IPS DF 4.7 (cell line): ENCODE data around the gene MACC1.
"Not testable (repeated sequence)": the region's sequence is repeated elsewhere in the genome, so short reads cannot be mapped to it uniquely, and the experiment has no call there.

Experiments used
- DNase-seq: peaks from one replicate; pipeline ENCODE4 v3.0.0-alpha.2; 2013; ENCODE audit warnings: low spot score; ENCODE audit errors: extremely low read depth

MACC1 gene

GRCh38 chr7:20208651-20209307, 8.4 kb downstream of the MACC1 start:
- no peak for DNase-seq

DNA sequence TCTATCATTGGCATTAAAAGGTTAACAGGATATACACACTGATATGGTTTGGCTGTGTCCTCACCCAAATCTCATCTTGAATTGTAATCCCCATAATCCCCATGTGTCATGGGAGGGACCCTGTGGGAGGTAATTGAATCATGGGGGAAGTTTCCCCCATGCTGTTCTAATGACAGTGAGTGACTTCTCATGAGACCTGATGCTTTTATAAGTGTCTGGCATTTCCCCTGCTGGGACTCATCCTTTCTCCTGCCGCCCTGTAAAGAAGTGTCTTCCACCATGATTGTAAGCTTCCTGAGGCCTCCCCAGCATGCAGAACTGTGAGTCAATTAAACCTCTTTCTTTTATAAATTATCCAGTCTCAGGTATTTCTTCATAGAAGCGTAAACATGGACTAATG, 9.4 kb downstream of the MACC1 start:
- not testable (repeated sequence) for DNase-seq

- no peak for DNase-seq
Observed at GRCh38 chr7:20206104-20206896, 10.9 kb downstream of the MACC1 start.

DNA sequence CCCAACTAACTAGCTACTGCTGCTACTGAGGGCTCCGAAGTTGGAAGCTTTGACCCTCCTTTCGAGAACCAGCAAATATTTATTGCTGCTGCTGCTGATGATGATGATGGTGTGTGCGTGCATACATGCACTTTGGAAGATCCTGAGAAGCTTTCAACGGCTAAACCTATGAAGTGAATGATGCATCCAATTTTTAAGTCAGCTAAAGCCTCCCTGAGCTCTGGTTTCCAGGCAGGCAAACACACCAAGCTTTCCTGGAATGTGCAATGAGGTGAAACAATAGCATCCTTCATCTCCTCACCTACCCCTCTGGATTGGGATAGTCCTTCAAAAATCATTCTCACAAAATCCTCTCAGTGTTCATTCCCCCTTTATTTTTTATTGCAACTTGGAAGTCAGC, 13.9 kb downstream of the MACC1 start:
- no peak for DNase-seq

GRCh38 chr7:20201380-20201779, 15.8 kb downstream of the MACC1 start:
- DNase-seq = no peak

- no peak for DNase-seq
Observed at GRCh38 chr7:20200971-20201370, 16.2 kb downstream of the MACC1 start.

GRCh38 chr7:20200361-20200760, 16.8 kb downstream of the MACC1 start:
- no peak for DNase-seq

DNA sequence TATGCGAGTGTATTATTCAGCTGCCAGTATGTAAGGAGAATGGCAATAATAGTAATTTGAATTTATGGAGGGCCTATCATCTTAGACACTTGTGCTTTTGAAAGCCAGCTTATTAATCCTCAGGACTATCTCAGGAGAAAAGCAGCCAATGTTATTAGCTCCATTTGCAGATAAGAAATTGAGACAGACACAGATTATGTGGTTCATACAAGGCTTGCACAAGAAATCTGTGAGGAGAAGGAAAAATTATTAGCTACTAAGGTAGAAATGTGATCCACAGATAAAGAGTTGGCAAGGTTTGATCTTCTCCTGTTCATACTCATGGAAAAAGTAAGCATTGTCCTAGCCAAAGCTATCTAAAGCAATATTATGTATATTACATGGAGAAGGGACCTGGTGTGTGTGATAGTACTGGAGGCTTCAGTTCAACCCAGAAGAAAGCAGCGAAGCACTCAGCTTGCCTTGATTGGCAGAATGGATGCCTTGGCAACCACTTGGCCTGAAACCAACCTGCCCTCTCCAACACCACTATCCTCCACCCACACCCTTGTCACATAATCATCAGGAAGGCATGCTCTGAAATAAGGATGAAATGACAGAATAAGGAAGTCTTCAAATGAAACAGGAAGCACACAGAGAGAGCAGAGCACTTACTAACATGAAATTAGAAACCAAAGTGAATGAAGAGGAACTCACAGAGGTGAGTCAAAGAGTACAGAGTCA, 18.0 kb downstream of the MACC1 start:
- no peak for DNase-seq

DNA sequence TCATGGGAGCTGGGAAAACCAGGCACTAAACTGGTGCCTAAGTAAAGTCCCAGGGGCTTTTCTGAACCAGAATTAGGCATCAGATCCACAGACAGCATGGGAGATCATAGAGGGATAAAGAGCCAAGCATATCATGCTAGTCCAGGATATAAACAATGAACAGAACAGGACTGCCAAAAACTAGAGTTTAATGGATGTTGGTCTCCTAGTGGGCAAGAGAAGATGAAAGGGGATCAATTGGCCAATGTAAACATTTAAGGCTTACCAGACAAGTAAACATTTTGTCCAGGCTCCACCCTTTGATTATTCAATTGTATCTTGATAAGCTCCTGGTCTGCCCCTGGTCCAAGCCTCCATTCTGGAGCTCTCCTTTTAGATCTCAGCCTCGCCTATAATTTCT, 18.9 kb downstream of the MACC1 start:
- DNase-seq = no peak

- no peak for DNase-seq
Observed at GRCh38 chr7:20197837-20198236, 19.3 kb downstream of the MACC1 start.

DNA sequence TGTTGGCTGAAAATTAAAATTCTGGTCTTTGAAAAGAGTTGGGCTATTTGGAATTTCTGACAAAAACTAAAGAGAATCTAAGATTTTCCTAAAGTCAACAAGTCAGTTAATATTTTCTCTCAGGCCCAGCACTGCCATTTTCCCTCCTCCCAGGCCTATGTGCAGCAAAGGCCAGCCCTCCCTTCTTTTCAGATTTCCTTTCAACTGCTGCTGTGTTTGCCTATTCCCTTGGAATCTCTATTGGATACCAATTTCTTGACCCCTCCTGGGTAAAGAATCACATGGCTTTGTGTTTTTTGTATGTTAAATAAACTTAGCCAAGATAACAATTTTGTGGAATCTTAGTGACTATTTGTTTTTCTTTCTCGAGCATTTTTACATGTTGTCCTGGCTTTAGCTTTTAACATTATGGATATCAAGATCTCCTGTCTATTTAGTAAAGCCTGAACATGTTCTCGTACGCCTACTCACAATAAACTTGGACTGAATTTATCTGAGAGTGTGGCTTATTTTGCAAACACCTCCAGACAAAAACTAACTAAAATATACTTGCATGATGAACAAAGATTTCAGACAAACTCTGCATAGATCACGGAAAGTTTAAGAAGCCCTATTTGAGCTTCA, 19.9 kb downstream of the MACC1 start:
- no peak for DNase-seq

DNA sequence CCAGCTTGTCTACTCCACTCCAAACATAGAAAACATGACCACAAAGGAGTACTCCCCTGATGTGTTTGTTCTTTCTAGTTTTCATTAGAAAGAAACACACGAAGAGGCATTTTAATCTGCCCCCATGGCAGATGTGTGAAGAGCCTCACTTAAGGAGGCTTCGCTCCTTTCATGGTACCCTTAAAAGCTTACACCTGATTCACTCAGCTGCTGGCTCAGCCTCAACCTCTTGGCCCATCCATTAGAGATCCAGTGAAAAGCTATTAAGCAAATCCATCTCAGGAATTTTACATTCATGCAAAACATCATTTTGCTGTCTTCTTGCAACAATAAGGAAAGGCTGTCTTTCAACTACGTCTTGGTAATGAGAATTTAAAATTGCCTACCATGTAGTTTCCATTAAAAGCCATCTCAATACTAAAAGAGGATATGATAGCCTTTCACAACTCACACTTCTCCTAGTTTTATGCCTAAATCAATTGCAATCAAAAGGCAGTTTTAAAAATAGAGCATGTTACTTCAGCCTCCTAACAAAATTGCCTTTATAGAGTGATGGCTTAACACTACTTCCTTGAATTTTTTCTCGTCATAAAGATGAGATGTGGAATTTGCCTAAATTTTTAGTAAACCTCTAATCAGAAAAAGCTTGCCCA, 22.7 kb downstream of the MACC1 start:
- no peak for DNase-seq

DNA sequence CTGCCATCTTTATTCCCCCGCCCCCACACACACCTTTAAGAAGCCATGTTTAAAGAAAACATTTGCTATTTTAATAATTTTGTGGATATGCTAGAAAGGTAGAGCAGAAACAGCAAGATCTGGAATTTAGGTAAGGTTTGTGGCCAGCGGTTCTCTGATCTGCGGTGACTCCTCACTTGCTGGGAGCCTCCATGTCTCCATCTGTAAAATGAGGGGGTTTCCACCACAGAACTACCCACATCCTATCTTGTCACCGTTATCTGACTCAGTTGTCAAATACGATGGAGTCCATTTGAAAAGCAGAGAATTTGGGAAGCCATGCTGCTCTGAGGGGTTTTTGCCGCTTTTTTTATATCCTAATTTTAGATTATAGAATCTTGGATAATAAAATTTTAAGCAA, 23.3 kb downstream of the MACC1 start:
- no peak for DNase-seq

- DNase-seq = no peak
Observed at GRCh38 chr7:20193242-20193777, 23.9 kb downstream of the MACC1 start.

- DNase-seq = no peak
Observed at GRCh38 chr7:20191391-20191869, 25.8 kb downstream of the MACC1 start.

DNA sequence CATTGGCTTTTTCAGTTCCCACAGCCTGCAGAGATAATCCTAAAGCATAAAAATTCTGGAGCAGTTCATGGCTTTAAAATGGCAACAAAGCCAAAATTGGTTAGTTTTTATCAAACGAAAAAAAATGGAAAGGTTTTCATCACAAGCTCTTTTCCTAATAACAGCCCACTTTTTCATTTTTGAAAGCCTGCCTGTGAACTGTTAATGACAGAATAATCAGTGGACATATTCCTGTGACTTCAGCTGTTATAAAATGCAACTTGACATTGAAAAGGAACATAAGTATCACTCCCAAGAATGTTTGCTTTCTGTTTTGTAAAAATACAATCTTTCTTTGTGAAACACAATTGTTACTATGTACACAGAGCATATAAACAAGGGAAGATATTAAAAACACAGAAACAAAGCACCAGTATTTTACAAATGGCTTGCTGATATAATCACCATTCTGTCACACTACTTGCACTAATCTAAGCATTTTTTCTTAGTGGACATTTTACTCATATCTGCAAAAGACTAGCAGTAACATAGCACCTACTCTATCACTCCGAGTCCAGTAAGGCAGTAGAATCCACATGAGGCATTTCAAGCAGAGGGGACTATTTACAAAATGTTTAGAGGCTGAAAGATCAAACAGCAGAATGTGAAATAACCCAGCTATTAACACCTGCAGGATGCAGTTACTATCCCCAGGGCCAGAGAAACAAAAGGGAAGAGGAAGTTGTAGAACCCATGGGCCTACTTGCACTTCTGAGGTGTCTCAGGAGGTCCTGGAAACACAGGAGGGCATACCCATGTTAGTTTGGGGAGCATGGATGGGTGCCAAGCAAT, 26.4 kb downstream of the MACC1 start:
- no peak for DNase-seq

- DNase-seq = no peak
Observed at GRCh38 chr7:20189852-20190251, 27.3 kb downstream of the MACC1 start.

DNA sequence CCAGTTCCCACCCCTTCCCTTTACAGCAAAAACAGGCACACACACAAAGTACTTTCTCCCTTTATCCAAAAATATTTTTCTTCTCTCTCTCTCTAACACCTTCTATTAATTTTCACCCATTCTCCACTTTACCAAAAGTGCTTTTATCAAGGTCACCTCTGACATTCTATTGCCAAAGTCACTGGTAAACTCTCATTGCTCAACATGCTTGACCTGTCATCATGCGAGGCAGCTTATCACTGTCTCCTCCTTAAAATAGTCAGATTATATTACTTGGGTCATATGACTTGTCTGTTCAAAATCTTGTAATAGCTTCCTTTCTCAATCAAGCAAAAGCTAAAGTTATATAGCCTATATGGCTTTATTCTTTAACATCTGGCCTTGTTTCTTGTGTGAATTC, 28.6 kb downstream of the MACC1 start:
- no peak for DNase-seq

GRCh38 chr7:20187850-20188249, 29.3 kb downstream of the MACC1 start:
- DNase-seq = not testable (repeated sequence)

- no peak for DNase-seq
Observed at GRCh38 chr7:20185988-20186387, 31.2 kb downstream of the MACC1 start.
